ENCODE data around the gene RPS21. TPM values are rescaled to one million over a fixed set of nuclear protein-coding genes. Genes with fewer than 3 reads are reported as not detected.

The RPS21 gene
- total and polyA plus RNA-seq, 2 of the 13 experiments (the other 11 are each of a cell fraction or from before 2014, with no cell fraction given): 2,647 to 11,063 TPM

DNA sequence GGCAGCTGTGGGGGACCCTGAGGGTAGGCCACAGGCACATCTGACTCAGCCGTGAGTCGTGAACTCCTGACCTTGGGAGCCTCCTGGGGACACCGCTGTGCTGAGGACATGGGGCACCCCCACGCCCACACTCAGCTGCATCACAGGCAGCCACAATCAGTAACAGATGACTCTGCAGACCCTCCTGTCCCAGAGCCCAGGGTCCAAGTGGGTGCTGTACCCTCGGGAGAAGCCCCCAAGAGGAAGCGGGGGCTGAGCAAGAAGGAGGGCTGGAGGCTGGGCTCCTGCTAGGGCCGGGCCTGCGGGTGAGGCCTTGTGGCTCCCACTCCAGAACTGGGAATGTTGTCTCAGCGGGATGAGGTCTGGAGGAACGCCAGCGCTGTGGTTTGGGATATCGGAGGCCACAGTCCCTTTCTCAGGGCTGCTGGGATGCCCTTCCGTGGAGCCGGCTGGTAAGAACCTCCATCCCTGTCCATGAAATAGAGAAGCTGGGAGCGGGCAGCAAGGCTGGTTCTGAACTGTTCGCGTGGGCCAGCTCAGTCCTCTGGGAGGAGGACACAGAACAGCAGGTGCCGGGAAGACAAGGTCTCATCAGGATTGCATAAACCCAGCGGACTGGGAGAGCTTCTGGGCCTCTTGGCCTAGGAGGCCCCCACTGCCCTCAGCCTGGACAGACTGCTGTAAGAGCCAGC is 16.6 kb upstream of the RPS21 start (continued):
- TF ChIP-seq TFDP1 (CRISPR knock-in tag; IDR thresholded peaks at IDR 0.05; ENCODE audit: borderline replicate concordance) (no peak), ZSCAN25 (CRISPR knock-in tag; IDR thresholded peaks at IDR 0.05) (no peak), TBX3 (IDR thresholded peaks at IDR 0.05; ENCODE audit: borderline replicate concordance) (no peak), NR1H2 (CRISPR knock-in tag; IDR thresholded peaks at IDR 0.05; ENCODE audit: borderline replicate concordance, low read depth) (no peak), ZNF235 (CRISPR knock-in tag; IDR thresholded peaks at IDR 0.05; ENCODE audit: borderline replicate concordance) (no peak), ZKSCAN8 (CRISPR knock-in tag; IDR thresholded peaks at IDR 0.05; ENCODE audit: borderline replicate concordance) (peak; percentile 15; the same call in 1 of the 2 replicates), RXRA (CRISPR knock-in tag; IDR thresholded peaks at IDR 0.05) (peak; percentile 74), ZNF619 (CRISPR knock-in tag; IDR thresholded peaks at IDR 0.05) (no peak), ZNF703 (CRISPR knock-in tag; IDR thresholded peaks at IDR 0.05; ENCODE audit: borderline replicate concordance) (no peak), TMF1 (CRISPR knock-in tag; IDR thresholded peaks at IDR 0.05; ENCODE audit: low read depth) (peak; percentile 30; the same call in 1 of the 2 replicates), ZSCAN31 (CRISPR knock-in tag; IDR thresholded peaks at IDR 0.05; ENCODE audit: low read depth) (peak; percentile 79), ZNF513 (CRISPR knock-in tag; conservative IDR thresholded peaks at IDR 0.05) (no peak), KMT2B (CRISPR knock-in tag; IDR thresholded peaks at IDR 0.05) (peak; percentile 22; the same call in 1 of the 2 replicates), CEBPG (CRISPR knock-in tag; IDR thresholded peaks at IDR 0.05) (peak; percentile 84), ZNF569 (CRISPR knock-in tag; IDR thresholded peaks at IDR 0.05; ENCODE audit: borderline replicate concordance) (no peak), PHF8 (CRISPR knock-in tag; IDR thresholded peaks at IDR 0.05) (no peak; the same call in none of the 2 replicates), UBTF (CRISPR knock-in tag; IDR thresholded peaks at IDR 0.05) (no peak; the same call in 1 of the 2 replicates), ZSCAN30 (CRISPR knock-in tag; IDR thresholded peaks at IDR 0.05) (no peak)
- TF ChIP-seq, protein P1, sequence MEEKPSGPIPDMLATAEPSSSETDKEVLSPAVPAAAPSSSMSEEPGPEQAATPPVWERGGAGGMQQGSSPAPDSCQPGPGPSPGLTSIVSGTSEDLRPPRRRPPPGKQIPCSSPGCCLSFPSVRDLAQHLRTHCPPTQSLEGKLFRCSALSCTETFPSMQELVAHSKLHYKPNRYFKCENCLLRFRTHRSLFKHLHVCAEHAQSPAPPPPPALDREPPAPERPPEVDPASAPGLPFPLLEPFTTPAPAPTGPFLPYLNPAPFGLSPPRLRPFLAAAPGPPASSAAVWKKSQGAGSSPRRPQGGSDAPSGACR (CRISPR knock-in tag; IDR thresholded peaks at IDR 0.05): peak; percentile 71; the same call in 1 of the 2 replicates
- TF ChIP-seq, protein P2, sequence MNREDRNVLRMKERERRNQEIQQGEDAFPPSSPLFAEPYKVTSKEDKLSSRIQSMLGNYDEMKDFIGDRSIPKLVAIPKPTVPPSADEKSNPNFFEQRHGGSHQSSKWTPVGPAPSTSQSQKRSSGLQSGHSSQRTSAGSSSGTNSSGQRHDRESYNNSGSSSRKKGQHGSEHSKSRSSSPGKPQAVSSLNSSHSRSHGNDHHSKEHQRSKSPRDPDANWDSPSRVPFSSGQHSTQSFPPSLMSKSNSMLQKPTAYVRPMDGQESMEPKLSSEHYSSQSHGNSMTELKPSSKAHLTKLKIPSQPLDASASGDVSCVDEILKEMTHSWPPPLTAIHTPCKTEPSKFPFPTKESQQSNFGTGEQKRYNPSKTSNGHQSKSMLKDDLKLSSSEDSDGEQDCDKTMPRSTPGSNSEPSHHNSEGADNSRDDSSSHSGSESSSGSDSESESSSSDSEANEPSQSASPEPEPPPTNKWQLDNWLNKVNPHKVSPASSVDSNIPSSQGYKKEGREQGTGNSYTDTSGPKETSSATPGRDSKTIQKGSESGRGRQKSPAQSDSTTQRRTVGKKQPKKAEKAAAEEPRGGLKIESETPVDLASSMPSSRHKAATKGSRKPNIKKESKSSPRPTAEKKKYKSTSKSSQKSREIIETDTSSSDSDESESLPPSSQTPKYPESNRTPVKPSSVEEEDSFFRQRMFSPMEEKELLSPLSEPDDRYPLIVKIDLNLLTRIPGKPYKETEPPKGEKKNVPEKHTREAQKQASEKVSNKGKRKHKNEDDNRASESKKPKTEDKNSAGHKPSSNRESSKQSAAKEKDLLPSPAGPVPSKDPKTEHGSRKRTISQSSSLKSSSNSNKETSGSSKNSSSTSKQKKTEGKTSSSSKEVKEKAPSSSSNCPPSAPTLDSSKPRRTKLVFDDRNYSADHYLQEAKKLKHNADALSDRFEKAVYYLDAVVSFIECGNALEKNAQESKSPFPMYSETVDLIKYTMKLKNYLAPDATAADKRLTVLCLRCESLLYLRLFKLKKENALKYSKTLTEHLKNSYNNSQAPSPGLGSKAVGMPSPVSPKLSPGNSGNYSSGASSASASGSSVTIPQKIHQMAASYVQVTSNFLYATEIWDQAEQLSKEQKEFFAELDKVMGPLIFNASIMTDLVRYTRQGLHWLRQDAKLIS (CRISPR knock-in tag; IDR thresholded peaks at IDR 0.05): no peak

All from HepG2 (cell line).